OCI-LY7 (cell line): Measurements from ENCODE around the gene NUTF2.

Source experiments
- EZH2phosphoT487 ChIP-seq: fragments of 200-600 bp; sonication (generic); IDR thresholded peaks from 2 replicates; pipeline ENCODE4 v1.6.1; 2018; ENCODE audit warnings: low read depth, borderline replicate concordance, mild to moderate bottlenecking, mixed run types, antibody characterized with exemption, low read length, moderate library complexity, mixed read lengths
- TF ChIP-seq, protein P1 (sequence below): fragments of 200-600 bp; sonication (generic); conservative IDR thresholded peaks from 2 replicates; pipeline ENCODE4 v1.5.1; 2014; ENCODE audit warnings: mild to moderate bottlenecking, antibody characterized with exemption, low read length, moderate library complexity, mixed read lengths

GRCh38 chr16:67917140-67917851 lies 70.6 kb downstream of the NUTF2 start:
- TF ChIP-seq, protein P1, sequence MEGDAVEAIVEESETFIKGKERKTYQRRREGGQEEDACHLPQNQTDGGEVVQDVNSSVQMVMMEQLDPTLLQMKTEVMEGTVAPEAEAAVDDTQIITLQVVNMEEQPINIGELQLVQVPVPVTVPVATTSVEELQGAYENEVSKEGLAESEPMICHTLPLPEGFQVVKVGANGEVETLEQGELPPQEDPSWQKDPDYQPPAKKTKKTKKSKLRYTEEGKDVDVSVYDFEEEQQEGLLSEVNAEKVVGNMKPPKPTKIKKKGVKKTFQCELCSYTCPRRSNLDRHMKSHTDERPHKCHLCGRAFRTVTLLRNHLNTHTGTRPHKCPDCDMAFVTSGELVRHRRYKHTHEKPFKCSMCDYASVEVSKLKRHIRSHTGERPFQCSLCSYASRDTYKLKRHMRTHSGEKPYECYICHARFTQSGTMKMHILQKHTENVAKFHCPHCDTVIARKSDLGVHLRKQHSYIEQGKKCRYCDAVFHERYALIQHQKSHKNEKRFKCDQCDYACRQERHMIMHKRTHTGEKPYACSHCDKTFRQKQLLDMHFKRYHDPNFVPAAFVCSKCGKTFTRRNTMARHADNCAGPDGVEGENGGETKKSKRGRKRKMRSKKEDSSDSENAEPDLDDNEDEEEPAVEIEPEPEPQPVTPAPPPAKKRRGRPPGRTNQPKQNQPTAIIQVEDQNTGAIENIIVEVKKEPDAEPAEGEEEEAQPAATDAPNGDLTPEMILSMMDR = no peak
- TF ChIP-seq EZH2phosphoT487 = no peak
